ENCODE measurements around the gene TLX2.

GRCh38 chr2:74529357-74530238 lies 15.3 kb downstream of the TLX2 start, which contains the start of the genes AUP1 and HTRA2:
- TF ChIP-seq, protein P1, sequence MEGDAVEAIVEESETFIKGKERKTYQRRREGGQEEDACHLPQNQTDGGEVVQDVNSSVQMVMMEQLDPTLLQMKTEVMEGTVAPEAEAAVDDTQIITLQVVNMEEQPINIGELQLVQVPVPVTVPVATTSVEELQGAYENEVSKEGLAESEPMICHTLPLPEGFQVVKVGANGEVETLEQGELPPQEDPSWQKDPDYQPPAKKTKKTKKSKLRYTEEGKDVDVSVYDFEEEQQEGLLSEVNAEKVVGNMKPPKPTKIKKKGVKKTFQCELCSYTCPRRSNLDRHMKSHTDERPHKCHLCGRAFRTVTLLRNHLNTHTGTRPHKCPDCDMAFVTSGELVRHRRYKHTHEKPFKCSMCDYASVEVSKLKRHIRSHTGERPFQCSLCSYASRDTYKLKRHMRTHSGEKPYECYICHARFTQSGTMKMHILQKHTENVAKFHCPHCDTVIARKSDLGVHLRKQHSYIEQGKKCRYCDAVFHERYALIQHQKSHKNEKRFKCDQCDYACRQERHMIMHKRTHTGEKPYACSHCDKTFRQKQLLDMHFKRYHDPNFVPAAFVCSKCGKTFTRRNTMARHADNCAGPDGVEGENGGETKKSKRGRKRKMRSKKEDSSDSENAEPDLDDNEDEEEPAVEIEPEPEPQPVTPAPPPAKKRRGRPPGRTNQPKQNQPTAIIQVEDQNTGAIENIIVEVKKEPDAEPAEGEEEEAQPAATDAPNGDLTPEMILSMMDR (conservative IDR thresholded peaks at IDR 0.05; ENCODE audit: low read depth, low read length): no peak
- no peak for TF ChIP-seq EZH2 (IDR thresholded peaks at IDR 0.05; ENCODE audit: low read length, unreplicated experiment)
